GM10847 (cell line): ENCODE data around the gene STOML1.

Source experiments
- POLR2A ChIP-seq: IDR thresholded peaks from 2 replicates; pipeline ENCODE4 v1.6.1; 2011; ENCODE audit not compliant: insufficient read length; ENCODE audit errors: extremely low read depth

STOML1 gene

DNA sequence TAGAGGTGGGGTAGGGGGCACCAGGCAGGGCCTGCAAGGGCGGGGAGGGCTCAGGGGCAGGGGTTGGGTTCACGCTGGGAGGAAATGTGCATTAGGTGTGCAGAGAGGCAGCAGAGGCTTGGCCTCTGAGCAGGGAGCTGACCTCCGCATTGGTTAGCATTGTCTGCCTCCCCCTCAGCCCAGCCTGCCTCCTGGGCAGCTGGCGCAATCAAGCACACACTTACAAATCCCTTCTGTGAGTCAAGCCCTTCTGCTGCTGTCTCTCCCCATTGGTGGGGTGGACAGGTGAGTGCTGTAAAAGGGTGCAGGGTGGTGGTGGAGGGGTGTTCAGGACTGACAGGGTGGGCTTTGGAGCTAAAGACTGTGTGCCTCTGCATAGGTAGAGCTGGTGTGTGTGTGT is 56.5 kb downstream of the STOML1 start:
- TF ChIP-seq POLR2A = no peak

GRCh38 chr15:73934281-73934680 is 57.8 kb downstream of the STOML1 start:
- no peak for TF ChIP-seq POLR2A

- no peak for TF ChIP-seq POLR2A
These were observed 59.5 kb downstream of the STOML1 start for GRCh38 chr15:73932381-73933191.

- TF ChIP-seq POLR2A = no peak
These were observed 60.7 kb downstream of the STOML1 start for GRCh38 chr15:73931441-73931840.

GRCh38 chr15:73930790-73931281 is 61.3 kb downstream of the STOML1 start:
- TF ChIP-seq POLR2A = no peak

DNA sequence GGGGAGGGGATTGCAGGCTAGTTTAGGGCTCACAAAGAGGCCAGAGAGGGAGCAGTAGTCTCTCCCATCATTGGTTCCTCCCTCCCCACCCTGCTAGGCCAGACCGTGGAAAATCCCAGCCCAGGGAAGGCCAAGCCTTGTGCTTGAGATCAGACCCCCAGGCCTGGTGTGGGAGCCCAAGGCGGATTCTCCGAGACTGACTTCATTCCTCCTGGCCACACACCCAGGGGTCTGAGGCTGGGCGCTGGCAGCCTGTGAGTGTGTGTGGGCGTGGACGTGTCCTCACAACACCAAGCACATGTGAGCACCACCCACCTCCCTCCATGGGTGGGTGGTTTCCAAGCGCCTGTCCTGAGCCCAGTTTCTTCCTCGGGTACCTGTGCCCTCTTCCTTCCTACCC is 61.7 kb downstream of the STOML1 start:
- no peak for TF ChIP-seq POLR2A

DNA sequence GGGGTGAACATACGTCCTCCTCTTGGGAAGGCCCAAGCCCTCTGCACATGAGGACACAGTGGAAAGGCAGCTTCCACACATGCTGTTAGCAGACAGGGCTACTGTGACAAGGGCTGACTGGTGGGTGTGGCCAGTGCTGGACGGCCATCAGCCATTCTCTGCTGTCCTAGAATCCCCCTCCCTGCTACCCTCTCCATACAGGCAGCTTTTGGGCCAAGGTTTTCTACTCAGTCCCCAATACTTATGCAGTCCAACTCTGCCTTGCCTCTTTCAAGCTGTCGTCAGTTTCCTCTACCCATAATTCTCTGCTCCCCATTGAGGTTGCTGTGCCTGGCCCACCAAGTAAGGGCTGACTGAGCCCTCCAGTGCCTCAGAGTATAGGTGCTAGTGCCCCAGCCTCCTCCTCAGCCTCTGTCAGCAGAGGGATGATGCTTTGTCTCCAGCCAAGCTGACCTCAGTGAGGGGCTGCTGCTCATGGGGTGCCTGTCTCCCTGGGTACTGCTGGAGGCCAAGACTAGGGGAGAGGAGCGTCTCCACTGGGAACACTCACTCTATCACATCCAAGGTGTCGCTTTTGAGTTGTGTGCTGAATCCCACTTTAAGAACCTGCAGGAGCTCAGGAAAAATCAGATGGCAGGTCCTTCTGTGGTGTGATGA is 63.0 kb downstream of the STOML1 start:
- TF ChIP-seq POLR2A = no peak
